Fibroblast of pulmonary artery (primary cell): ENCODE results near the gene MBOAT1.
A peak's percentile ranks its signal among the peaks of the same experiment; 100 is the strongest.

Experiments used
- DNase-seq: peaks from one replicate; pipeline ENCODE4 v3.0.0-alpha.2; 2010; ENCODE audit warnings: low read depth
- H3K4me3 ChIP-seq: replicated peaks from 2 replicates; pipeline ENCODE4 v1.5.1; 2011; ENCODE audit warnings: low read depth, mild to moderate bottlenecking, control low read depth, low read length, moderate library complexity
- CTCF ChIP-seq: IDR thresholded peaks from 2 replicates; pipeline ENCODE4 v1.5.1; 2011; ENCODE audit warnings: mild to moderate bottlenecking, control low read depth, low read length, inconsistent platforms; ENCODE audit errors: missing control alignments

Gene MBOAT1

GRCh38 chr6:20211941-20212391 lies 303 bp downstream of the MBOAT1 start:
- no peak for TF ChIP-seq CTCF
- DNase-seq: peak; percentile 47
- H3K4me3 ChIP-seq: peak overlapping the region; percentile 78

- DNase-seq: peak; percentile 10
- peak overlapping the region; percentile 78 for H3K4me3 ChIP-seq
- no peak for TF ChIP-seq CTCF
These were observed 980 bp downstream of the MBOAT1 start for GRCh38 chr6:20211037-20211940.

- no peak for DNase-seq
- no peak for TF ChIP-seq CTCF
- no peak overlapping the region for H3K4me3 ChIP-seq
These were observed 2.1 kb downstream of the MBOAT1 start for GRCh38 chr6:20210158-20210557.

- DNase-seq: peak; percentile 15
- no peak for TF ChIP-seq CTCF
- H3K4me3 ChIP-seq: no peak overlapping the region
These were observed 3.4 kb downstream of the MBOAT1 start for GRCh38 chr6:20208687-20209378.

GRCh38 chr6:20207088-20207418 lies 5.2 kb downstream of the MBOAT1 start:
- no peak overlapping the region for H3K4me3 ChIP-seq

GRCh38 chr6:20205722-20206161 lies 6.5 kb downstream of the MBOAT1 start:
- H3K4me3 ChIP-seq: no peak overlapping the region
- TF ChIP-seq CTCF: no peak
- no peak for DNase-seq

More at GRCh38 chr6:20207088-20207418, 5.2 kb downstream of the MBOAT1 start:
- no peak for TF ChIP-seq CTCF
- no peak for DNase-seq
